HFF-Myc (cell line): ENCODE data around the gene UST.
A peak's percentile ranks its signal among the peaks of the same experiment; 100 is the strongest.

Source experiments
- DNase-seq: peaks from one replicate; pipeline ENCODE4 v3.0.0-alpha.2; 2011; ENCODE audit warnings: low read depth; ENCODE audit errors: extremely low read depth
- H3K4me3 ChIP-seq: replicated peaks from 2 replicates; pipeline ENCODE4 v1.5.1; 2011; ENCODE audit warnings: low read depth, mild to moderate bottlenecking, control low read depth, low read length
- TF ChIP-seq, protein P1 (sequence below): IDR thresholded peaks from 2 replicates; pipeline ENCODE4 v1.5.1; 2012; ENCODE audit warnings: mild to moderate bottlenecking, low read depth, low read length, control low read depth; ENCODE audit errors: missing control alignments

Gene UST

GRCh38 chr6:149077208-149077607 lies 330.4 kb downstream of the UST start:
- TF ChIP-seq, protein P1, sequence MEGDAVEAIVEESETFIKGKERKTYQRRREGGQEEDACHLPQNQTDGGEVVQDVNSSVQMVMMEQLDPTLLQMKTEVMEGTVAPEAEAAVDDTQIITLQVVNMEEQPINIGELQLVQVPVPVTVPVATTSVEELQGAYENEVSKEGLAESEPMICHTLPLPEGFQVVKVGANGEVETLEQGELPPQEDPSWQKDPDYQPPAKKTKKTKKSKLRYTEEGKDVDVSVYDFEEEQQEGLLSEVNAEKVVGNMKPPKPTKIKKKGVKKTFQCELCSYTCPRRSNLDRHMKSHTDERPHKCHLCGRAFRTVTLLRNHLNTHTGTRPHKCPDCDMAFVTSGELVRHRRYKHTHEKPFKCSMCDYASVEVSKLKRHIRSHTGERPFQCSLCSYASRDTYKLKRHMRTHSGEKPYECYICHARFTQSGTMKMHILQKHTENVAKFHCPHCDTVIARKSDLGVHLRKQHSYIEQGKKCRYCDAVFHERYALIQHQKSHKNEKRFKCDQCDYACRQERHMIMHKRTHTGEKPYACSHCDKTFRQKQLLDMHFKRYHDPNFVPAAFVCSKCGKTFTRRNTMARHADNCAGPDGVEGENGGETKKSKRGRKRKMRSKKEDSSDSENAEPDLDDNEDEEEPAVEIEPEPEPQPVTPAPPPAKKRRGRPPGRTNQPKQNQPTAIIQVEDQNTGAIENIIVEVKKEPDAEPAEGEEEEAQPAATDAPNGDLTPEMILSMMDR = no peak
- no peak overlapping the region for H3K4me3 ChIP-seq
- no peak for DNase-seq

DNA sequence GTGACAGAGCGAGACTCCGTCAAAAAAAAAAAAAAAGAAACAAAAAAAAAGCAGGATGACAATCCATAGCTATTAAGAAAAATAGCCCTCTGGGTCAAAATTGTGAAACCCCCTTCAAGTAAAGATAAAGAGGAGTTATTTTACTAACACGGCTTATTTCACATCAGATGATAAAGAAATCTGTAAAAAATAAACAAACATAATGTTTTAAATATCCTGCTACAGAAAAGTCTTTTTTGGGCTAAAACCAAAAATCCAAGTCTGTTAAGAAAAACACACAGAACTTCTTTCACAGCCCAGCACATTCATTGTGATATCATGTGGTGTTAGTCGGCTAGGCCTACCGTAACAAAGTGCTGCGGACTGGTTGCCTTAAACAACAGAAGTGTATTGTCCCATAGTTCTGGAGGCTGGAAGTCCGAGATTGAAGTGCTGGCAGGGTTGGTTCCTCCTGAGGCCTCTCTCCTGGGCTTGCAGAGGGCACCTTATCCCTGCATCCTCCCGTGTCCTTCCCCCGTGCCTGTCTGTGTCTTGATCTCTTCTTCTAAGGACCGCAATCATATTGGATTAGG lies 331.5 kb downstream of the UST start:
- no peak for DNase-seq
- TF ChIP-seq, protein P1 = no peak
- H3K4me3 ChIP-seq = no peak overlapping the region

DNA sequence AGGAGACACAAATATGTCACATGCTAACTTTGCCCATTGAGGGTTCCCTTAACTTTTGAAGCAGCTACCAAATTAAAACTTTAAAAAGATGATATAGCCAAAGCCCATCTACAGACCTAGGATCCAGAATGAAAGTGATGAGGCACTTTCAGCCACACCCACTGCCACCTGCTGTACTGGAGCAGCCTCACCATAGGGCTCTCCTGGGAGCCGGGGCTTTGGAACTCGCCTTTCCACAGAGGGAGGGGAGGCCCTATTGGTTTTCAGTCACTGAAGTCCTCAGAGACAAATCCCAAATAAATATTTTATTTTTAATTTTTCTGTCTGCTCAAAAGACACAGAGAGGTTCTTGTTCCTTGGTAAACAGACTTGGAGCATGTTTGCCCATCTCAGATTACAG lies 332.6 kb downstream of the UST start:
- DNase-seq = no peak
- TF ChIP-seq, protein P1 = no peak

DNA sequence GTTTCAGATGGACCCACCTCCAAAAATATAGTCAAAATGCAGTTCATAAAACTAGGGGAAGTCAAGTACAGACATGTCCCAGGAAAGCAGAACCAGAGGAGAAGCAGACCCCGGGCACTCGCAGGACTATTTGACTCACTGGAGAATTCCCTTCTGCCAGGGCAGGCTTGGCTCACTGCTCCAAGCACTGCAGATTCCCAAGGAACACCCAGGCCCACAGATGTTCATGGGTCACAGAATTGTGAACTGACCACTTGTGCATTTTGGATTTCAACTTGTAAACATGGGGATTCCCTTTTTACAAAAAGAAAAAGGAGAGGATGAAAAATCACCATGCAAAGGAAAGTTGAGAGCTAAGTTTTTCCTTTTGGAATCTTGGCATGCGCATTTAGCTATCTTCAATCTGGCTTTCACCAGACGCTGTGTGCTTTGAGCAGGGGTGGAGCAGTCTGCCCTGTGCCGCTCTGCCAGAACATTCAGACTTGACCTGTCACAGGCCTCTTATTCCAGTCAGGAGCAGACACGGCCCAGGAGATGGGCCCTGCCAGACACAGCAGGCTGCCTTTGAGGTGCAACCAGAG lies 333.2 kb downstream of the UST start:
- DNase-seq = peak; percentile 59
- TF ChIP-seq, protein P1 = no peak
- no peak overlapping the region for H3K4me3 ChIP-seq

More for the DNA sequence above, 332.6 kb downstream of the UST start:
- H3K4me3 ChIP-seq = no peak overlapping the region

- TF ChIP-seq, protein P1 = no peak
- peak; percentile 39 for DNase-seq
- H3K4me3 ChIP-seq = no peak overlapping the region
Observed at GRCh38 chr6:149080511-149080910, 333.7 kb downstream of the UST start.

- TF ChIP-seq, protein P1 = no peak
- H3K4me3 ChIP-seq = no peak overlapping the region
- DNase-seq = no peak
Observed at GRCh38 chr6:149081281-149081680, 334.5 kb downstream of the UST start.

DNA sequence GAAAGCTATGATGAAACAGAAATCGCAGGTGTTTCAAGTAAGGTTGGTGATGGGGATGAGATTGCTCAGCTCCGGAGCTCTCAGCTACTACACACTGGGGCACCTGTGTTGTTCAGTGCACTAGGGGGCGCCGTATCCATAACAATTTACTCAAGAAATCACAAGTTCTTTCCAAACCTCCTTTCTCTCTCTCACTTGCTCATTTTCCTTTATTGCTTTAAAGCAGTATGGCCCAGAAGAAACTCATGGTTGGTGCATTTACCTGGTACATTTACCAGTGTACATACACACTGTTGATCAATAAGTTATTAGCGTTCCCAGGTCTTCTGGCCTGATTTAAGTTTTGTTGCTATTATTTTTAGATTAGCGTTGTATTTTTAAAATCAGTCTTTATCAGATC lies 335.5 kb downstream of the UST start:
- TF ChIP-seq, protein P1 = peak; percentile 69
- H3K4me3 ChIP-seq = no peak overlapping the region
- DNase-seq = peak; percentile 51
